HG02571 (cell line): ENCODE data around the gene TTLL4.
"Not testable (repeated sequence)": the region's sequence is repeated elsewhere in the genome, so short reads cannot be mapped to it uniquely, and the experiment has no call there.

Experiments used
- ATAC-seq: cut with Tn5 transposase; IDR thresholded peaks from one replicate; pipeline ENCODE4 v1.9.1; 2021; ENCODE audit warnings: mild to moderate bottlenecking, moderate library complexity; ENCODE audit not compliant: unreplicated experiment

Gene TTLL4

GRCh38 chr2:218743068-218743467, 32.4 kb downstream of the TTLL4 start:
- no peak for ATAC-seq

- ATAC-seq = no peak
These were observed 34.0 kb downstream of the TTLL4 start for GRCh38 chr2:218744615-218745014.

- no peak for ATAC-seq
These were observed 34.5 kb downstream of the TTLL4 start for GRCh38 chr2:218745160-218745558.

GRCh38 chr2:218745559-218746469, 35.2 kb downstream of the TTLL4 start:
- no peak for ATAC-seq

GRCh38 chr2:218746470-218746795, 35.8 kb downstream of the TTLL4 start:
- ATAC-seq = no peak

GRCh38 chr2:218746960-218747359, 36.3 kb downstream of the TTLL4 start:
- no peak for ATAC-seq

GRCh38 chr2:218748741-218749441, 38.3 kb downstream of the TTLL4 start:
- no peak for ATAC-seq

GRCh38 chr2:218754201-218754600, 43.6 kb downstream of the TTLL4 start:
- no peak for ATAC-seq

GRCh38 chr2:218754781-218755180, 44.1 kb downstream of the TTLL4 start:
- ATAC-seq = no peak

- no peak for ATAC-seq
These were observed 44.5 kb downstream of the TTLL4 start for GRCh38 chr2:218755198-218755566.

- no peak for ATAC-seq
These were observed 45.2 kb downstream of the TTLL4 start for GRCh38 chr2:218755567-218756404.

GRCh38 chr2:218756599-218757377, 46.2 kb downstream of the TTLL4 start:
- ATAC-seq = no peak

- ATAC-seq = no peak
These were observed 51.2 kb downstream of the TTLL4 start for GRCh38 chr2:218761795-218762194.

GRCh38 chr2:218772759-218773158, 62.1 kb downstream of the TTLL4 start:
- ATAC-seq = not testable (repeated sequence)

GRCh38 chr2:218773881-218774280, 63.2 kb downstream of the TTLL4 start:
- ATAC-seq = no peak

GRCh38 chr2:218776488-218776887, 65.9 kb downstream of the TTLL4 start:
- ATAC-seq = no peak

- ATAC-seq = no peak
These were observed 66.8 kb downstream of the TTLL4 start for GRCh38 chr2:218777276-218777990.

GRCh38 chr2:218780046-218780445, 69.4 kb downstream of the TTLL4 start:
- no peak for ATAC-seq

GRCh38 chr2:218780851-218781690, 70.4 kb downstream of the TTLL4 start:
- no peak for ATAC-seq
